SKM-1 (cell line): ENCODE data around the gene ENO1.

ENCODE experiments used
- DNase-seq: peaks from one replicate; lab custom pipeline; 2025; ENCODE audit not compliant: unreplicated experiment; lab: John Stamatoyannopoulos, UW

ENO1 gene

GRCh38 chr1:8815582-8816151, 62.8 kb downstream of the ENO1 start:
- DNase-seq: no peak

GRCh38 chr1:8814865-8815264, 63.6 kb downstream of the ENO1 start:
- no peak for DNase-seq

- DNase-seq: no peak
Observed at GRCh38 chr1:8813991-8814390, 64.5 kb downstream of the ENO1 start.

GRCh38 chr1:8813016-8813763, 65.3 kb downstream of the ENO1 start:
- no peak for DNase-seq

GRCh38 chr1:8812081-8812480, 66.4 kb downstream of the ENO1 start:
- DNase-seq: no peak
